Activated T-helper 2 cell treated with anti-CD3 and anti-CD28 coated beads, Interferon-gamma antibody, Interleukin-2, Interleukin-4, amounts not matched to agents 10 μg/mL and 5 μg/mL and 100 μg/mL, durations not matched to agents 14 hours and 24 hours and 36 hours (primary cell): ENCODE measurements around the gene ELN. TPM values are rescaled to one million over a fixed set of nuclear protein-coding genes. Genes with fewer than 3 reads are reported as not detected.

ENCODE experiments used
- DNase-seq: peaks from one replicate; pipeline ENCODE4 v3.0.0; 2021; ENCODE audit warnings: low spot score
- H3K27ac Mint-ChIP-seq: one replicate; pipeline ENCODE4 v1.8.0; 2021; ENCODE audit warnings: mixed read lengths
- H3K27me3 Mint-ChIP-seq: one replicate; pipeline ENCODE4 v1.8.0; 2021; ENCODE audit warnings: low read depth, mixed read lengths
- H3K36me3 Mint-ChIP-seq: one replicate; pipeline ENCODE4 v1.8.0; 2021; ENCODE audit warnings: low read depth, mixed read lengths
- H3K4me1 Mint-ChIP-seq: one replicate; pipeline ENCODE4 v1.8.0; 2021; ENCODE audit warnings: low read depth, mixed read lengths
- H3K4me3 Mint-ChIP-seq: one replicate; pipeline ENCODE4 v1.8.0; 2021; ENCODE audit warnings: low read depth, mild to moderate bottlenecking, moderate library complexity, mixed read lengths
- H3K9me3 Mint-ChIP-seq: one replicate; pipeline ENCODE4 v1.8.0; 2021; ENCODE audit warnings: mixed read lengths
- intact Hi-C: fragments of 100-400 bp; cut with micrococcal nuclease; formaldehyde crosslinking; loops from one replicate; pipeline ENCODE4 v1.15.1; 2023
- total RNA-seq: library from RNA; stranded (reverse); gene quantifications from 2 replicates; pipeline ENCODE4 v1.2.3, GENCODE V29; 2022

Gene ELN
- total RNA-seq, 1 donor from 2014 or later: not detected

DNA sequence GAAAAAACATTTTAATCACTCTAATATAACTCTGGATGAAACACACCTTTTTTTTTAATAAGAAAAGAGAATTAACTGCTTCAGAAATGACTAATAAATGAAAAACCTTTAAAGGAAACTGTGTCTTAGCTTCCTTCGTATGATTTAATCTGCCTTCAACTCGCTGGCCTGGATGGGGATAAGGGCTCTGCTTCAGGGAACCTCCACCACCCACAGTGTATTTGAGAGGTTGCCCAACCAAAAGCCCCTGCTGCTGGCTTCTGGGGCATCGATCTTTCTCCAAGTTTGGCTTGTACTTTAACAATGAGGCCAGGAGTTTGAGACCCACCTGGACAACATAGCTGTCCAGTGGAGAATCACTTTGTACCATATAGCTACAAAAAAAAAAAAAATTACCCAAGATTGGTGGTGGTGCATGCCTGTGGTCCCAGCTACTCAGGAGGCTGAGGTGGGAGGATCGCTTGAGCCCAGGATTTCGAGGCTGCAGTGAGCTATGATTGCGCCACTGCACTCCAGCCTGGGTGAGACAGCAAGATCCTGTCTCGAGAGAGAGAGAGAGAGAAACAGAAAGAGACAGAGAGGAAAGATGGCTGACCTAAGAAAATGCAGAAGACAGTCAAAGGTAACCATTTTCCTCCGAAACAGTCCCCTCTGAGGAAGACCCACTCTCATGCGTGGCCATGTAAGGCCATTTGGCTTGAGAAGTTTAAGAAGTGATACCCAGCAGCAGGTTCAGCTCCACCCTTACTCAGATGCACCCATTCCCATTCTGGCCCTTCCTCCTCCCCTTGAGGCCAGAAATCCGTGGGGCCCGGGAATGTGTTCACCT is 42.0 kb downstream of the ELN start:
- Mint-ChIP-seq H3K27me3 (peaks cover 5% of the 10 kb centered on the region), H3K4me3 (no peak overlapping the region), H3K36me3 (no peaks in the 10 kb centered on the region), H3K27ac (no peak overlapping the region), H3K9me3 (no peaks in the 10 kb centered on the region), H3K4me1 (peaks cover 4% of the 10 kb centered on the region)
- no peak for DNase-seq
- intact Hi-C loops: loop anchor here (2.0 to 10.0 kb wide), 2 partner anchors 65 to 137 kb away; no protein-coding TSS in a partner anchor

DNA sequence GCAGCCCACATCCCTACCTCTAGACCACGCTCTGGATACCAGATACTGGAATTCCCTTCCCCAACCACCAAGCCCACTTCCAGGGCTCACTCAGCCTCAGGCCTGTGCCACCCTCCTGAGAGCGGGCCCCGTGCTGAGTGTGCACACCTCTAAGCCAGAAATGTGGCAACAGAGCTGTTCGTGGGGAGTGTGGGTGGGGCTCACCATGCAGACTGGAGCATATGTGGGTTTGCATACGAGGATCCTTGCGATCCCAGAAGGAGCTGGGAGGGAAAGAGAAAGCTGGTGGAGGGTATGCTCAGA is 42.6 kb downstream of the ELN start:
- Mint-ChIP-seq H3K4me3 (no peak overlapping the region), H3K4me1 (peaks cover 4% of the 10 kb centered on the region), H3K27me3 (peaks cover 6% of the 10 kb centered on the region), H3K9me3 (no peaks in the 10 kb centered on the region), H3K36me3 (no peaks in the 10 kb centered on the region), H3K27ac (no peak overlapping the region)
- intact Hi-C loops: no loop called here
- no peak for DNase-seq

DNA sequence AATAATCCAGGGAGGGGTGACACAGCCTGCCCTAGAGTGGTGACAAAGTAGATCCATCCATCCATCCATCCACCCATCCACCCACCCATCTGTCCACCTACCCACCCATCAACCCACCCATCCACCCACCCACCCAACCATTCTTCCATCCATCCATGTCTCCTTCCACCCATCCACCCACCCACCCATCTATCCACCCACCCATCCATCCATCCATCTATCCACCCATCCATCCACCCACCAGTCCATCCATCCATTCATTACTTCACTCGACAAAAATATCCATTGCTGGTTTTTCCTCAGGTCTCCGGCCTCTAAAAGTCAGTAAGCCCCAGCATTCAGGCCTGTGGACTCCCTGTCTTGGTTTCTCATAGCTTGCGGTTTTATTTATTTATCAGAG is 43.1 kb downstream of the ELN start:
- H3K27me3 Mint-ChIP-seq: peaks cover 6% of the 10 kb centered on the region
- H3K4me3 Mint-ChIP-seq: no peak overlapping the region
- H3K4me1 Mint-ChIP-seq: peaks cover 4% of the 10 kb centered on the region
- intact Hi-C loops: no loop called here
- H3K9me3 Mint-ChIP-seq: no peaks in the 10 kb centered on the region
- no peak for DNase-seq
- no peak overlapping the region for H3K27ac Mint-ChIP-seq
- H3K36me3 Mint-ChIP-seq: no peaks in the 10 kb centered on the region

DNA sequence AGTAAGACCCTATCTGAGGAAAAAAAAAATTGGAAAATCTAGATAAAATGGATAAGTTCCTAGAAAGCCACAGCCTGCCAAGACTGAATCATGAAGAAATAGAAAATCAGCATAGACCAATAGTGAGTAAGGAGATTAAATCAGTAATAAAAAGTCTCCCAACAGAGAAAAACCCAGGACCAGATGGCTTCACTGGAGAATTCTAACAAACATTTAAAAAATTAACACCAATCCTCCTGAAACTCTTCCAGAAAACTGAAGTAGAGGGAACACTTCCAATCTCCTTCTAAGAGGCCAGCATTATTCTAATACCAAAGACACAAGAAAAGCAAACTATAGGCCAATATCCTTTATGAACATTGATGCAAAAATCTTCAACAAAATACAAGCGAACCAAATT is 46.8 kb downstream of the ELN start:
- peaks cover 15% of the 10 kb centered on the region for H3K27me3 Mint-ChIP-seq
- no peaks in the 10 kb centered on the region for H3K36me3 Mint-ChIP-seq
- H3K4me1 Mint-ChIP-seq: no peaks in the 10 kb centered on the region
- no peak overlapping the region for H3K27ac Mint-ChIP-seq
- intact Hi-C loops: no loop called here
- no peak for DNase-seq
- H3K9me3 Mint-ChIP-seq: no peaks in the 10 kb centered on the region
- H3K4me3 Mint-ChIP-seq: no peak overlapping the region

DNA sequence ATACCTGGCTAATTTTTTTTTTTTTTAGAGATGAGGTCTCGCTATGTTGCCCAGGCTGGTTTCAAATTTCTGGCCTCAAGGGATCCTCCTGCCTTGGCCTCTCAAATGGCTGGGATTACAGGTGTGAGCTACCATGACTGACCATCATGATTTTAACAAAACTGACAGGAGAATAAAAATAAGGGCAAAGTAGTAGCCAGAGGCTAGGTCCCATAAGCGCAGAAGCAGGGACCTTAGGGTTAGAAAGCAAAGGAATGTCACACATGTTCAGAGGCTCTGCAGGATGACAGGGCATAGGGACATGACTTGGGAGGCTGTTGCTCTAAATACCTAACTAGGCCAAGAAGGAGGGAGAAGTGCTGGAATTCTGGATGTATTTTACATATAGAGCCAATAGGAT is 50.5 kb downstream of the ELN start:
- intact Hi-C loops: no loop called here
- Mint-ChIP-seq H3K4me1 (peaks cover 2% of the 10 kb centered on the region), H3K27ac (no peak overlapping the region), H3K9me3 (no peaks in the 10 kb centered on the region), H3K36me3 (no peaks in the 10 kb centered on the region), H3K27me3 (peaks cover 15% of the 10 kb centered on the region), H3K4me3 (no peak overlapping the region)
- no peak for DNase-seq

DNA sequence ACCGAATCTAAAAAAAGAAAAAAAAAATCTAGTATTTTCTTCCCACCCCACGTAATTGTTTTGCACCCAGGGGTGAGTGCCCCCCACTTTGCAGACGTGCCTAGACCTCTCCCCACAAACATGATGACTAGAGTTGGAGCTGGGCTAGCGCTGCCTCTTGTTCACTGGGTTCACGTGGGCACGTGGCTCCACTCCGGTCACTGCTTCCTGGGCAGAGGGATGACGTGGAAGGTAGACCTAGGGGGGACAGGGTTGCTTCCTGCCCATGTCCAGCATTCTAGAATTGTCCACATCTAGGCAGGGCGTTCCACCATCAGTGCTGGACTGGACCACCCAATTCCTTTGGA is 54.8 kb downstream of the ELN start:
- intact Hi-C loops: loop anchor here (1.0 to 2.0 kb wide), 2 partner anchors 92 to 344 kb away; partner anchors contain the start of genes ABHD11 and EIF4H

DNA sequence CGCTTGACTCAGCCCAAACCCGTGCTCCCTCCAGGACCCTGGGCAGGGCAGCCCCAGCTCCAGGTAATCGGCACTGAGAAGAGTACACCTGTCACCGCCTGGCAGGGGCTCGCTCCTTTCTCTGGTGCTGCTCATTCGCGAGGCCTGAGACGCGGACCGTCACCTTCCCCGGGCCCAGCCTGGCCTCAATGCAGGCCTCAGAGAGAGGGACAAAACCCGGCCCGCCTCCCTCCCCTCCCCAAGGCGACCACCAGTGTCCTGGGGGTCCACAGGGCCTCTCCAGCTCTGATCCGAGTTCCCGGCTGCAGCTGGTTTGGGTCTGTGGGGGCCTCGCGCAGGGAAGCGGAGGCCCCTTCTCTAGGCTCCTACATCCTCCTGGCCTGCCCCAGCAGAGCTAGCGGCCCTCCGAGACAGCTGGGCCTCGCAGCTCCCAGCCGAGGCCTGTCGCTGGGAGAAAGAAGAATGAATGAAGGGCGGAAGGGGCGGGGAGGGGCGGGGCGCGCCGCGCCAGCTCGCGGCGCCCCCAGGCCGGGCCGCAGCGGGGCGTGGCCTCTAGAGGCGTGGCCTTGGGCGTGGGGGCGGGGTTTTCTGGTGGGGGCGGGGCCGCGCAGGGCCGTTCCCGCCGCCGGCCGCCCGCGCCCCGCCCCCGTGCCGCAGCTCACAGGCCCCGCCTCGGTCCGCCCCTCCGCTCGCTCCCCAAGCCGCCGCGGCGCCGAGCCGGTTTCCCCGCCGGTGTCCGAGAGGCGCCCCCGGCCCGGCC is 55.3 kb downstream of the ELN start, which contains the start of gene LIMK1:
Gene LIMK1, plus strand, starts transcription at position 688 of the 760 bp plus-strand sequence. CDS start 187 bp downstream, outside the sequence.
- peak; percentile 80 for DNase-seq
- peak within 1 kb of the TSS; percentile 84 for H3K27ac Mint-ChIP-seq
- H3K9me3 Mint-ChIP-seq: no peaks in the 10 kb centered on the region
- intact Hi-C loops: loop anchor here (1.0 to 2.0 kb wide), 2 partner anchors 91 to 344 kb away; partner anchors contain the start of genes ABHD11 and EIF4H
- H3K36me3 Mint-ChIP-seq: peaks cover 17% of the 10 kb centered on the region
- peaks cover 6% of the 10 kb centered on the region for H3K27me3 Mint-ChIP-seq
- peaks cover 9% of the 10 kb centered on the region for H3K4me1 Mint-ChIP-seq
- H3K4me3 Mint-ChIP-seq: peak within 1 kb of the TSS; percentile 87

More for the DNA sequence above, 54.8 kb downstream of the ELN start:
- H3K4me1 Mint-ChIP-seq: peaks cover 9% of the 10 kb centered on the region
- no peaks in the 10 kb centered on the region for H3K9me3 Mint-ChIP-seq
- H3K27me3 Mint-ChIP-seq: peaks cover 6% of the 10 kb centered on the region
- H3K36me3 Mint-ChIP-seq: peaks cover 11% of the 10 kb centered on the region
- no peak for DNase-seq
- H3K27ac Mint-ChIP-seq: no peak overlapping the region
- no peak overlapping the region for H3K4me3 Mint-ChIP-seq

DNA sequence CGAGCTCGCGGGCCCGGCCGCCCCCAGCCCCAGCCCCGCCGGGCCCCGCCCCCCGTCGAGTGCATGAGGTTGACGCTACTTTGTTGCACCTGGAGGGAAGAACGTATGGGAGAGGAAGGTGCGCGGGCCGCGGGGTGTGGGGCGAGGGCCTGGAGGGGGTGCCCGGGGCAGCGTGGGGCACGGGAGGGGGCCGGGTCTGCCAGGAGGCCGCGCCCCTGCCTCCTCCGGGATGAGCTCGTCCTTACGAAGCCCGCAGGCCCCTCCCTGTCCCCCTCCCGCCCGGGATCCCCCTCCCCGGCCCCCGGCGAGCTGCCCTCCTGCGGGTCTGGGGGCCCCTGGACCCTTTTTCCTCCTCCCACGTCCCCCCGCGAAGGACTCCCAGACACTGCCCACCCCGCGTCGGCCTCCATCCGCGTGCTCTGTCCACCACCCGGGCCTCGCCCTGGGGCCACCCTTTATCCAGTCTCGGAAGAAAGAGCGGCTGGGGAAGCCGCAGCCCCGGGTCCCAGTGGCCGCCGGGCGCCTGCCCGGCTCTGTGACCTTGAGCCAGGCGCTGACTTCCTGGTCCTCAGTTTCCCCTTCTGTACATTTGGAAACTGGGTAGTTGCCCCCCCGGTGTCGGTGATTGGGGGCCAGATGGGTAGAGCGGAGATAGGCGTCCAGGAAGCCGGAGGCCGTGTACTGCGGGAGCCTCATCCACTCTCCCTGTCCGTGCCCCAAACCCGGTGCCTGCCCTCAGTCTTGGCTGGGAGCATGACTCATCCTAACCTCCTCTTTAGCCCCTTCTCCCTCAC is 56.2 kb downstream of the ELN start:
- H3K36me3 Mint-ChIP-seq: peaks cover 22% of the 10 kb centered on the region
- peaks cover under 1% of the 10 kb centered on the region for H3K27me3 Mint-ChIP-seq
- H3K27ac Mint-ChIP-seq: peak overlapping the region; percentile 84
- peaks cover 9% of the 10 kb centered on the region for H3K4me1 Mint-ChIP-seq
- H3K4me3 Mint-ChIP-seq: peak overlapping the region; percentile 87
- DNase-seq: no peak
- intact Hi-C loops: loop anchor here (1.0 to 2.0 kb wide), 3 partner anchors 10 to 345 kb away; partner anchors contain the start of genes ABHD11 and EIF4H
- H3K9me3 Mint-ChIP-seq: no peaks in the 10 kb centered on the region

DNA sequence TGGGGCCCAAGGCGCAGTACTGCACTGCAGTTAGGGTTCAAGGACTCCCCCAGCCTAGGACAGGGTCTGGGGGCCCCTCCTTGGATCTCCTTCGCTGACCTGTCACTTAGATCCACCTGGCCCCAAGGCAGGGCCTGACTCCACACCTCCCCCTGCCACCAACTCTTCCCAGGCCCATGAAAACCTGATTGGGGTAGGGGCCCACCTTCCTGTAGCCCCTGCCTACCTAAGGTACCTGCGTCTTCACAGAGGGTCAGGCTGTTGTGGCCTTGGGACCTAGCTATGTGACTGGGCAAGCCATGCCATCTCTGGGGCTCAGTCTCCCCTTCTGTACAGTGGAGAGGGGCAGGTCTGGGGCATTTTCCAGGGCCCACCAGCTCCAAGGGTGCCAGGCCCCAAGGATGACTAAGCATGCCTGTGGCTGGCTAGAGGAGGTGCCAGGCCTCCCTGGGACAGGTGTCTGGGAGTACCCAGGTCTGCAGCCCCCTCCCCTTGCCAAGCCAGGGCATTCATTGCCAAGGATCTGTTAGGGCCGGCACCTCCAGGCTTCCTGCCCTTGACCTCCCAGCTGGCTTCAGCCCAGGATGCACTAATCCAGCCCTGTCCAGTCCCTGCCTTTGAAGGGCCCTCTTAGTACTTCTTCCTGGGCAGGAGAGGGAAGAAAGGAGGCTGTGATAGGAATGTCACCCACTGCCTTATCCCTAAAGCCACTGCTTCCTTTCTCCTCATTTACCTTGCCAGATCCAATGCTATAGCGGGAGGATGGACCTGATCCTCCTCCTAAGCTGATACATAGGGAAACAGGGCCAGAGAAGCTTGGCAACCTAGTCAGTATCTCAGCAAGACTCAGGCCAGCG is 57.0 kb downstream of the ELN start:
- Mint-ChIP-seq H3K27me3 (no peaks in the 10 kb centered on the region), H3K36me3 (peaks cover 27% of the 10 kb centered on the region), H3K9me3 (no peaks in the 10 kb centered on the region), H3K27ac (peak overlapping the region; percentile 84), H3K4me3 (peak overlapping the region; percentile 87), H3K4me1 (peaks cover 9% of the 10 kb centered on the region)
- no peak for DNase-seq
- intact Hi-C loops: loop anchor here (1.0 kb wide), 1 partner anchor 9 kb away; no protein-coding TSS in a partner anchor

DNA sequence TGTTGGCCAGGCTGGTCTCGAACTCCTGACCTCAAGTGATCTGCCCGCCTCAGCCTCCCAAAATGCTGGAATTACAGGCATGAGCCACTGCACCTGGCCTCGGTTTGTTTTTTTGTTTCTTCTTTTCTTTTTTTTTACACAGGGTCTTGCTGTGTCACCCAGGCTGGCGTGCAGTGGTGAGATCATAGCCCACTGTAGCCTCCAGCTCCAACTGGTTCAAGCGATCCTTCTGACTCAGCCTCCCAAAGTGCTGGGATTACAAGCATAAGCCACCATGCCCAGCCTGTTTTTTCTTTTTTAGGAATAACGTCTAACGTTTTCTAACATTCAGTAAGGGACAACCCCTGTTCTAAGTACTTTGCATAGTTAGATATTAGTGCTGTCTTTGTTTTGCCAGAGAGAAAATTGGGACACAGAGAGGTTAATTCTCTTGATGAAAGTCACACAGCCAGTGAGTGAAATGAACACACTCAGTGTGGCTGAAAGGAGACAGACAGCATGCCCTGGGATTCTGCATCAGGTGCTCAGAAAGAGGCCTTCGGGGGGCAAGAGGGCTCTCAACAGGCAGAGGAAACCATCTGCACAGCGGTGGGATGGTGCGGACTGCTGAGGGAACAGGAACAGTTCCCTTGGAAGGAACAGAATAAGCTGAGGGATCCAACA is 59.9 kb downstream of the ELN start:
- H3K27ac Mint-ChIP-seq: no peak overlapping the region
- peaks cover 27% of the 10 kb centered on the region for H3K36me3 Mint-ChIP-seq
- H3K4me1 Mint-ChIP-seq: peaks cover 9% of the 10 kb centered on the region
- no peaks in the 10 kb centered on the region for H3K27me3 Mint-ChIP-seq
- intact Hi-C loops: no loop called here
- H3K9me3 Mint-ChIP-seq: no peaks in the 10 kb centered on the region
- no peak for DNase-seq
- H3K4me3 Mint-ChIP-seq: no peak overlapping the region

DNA sequence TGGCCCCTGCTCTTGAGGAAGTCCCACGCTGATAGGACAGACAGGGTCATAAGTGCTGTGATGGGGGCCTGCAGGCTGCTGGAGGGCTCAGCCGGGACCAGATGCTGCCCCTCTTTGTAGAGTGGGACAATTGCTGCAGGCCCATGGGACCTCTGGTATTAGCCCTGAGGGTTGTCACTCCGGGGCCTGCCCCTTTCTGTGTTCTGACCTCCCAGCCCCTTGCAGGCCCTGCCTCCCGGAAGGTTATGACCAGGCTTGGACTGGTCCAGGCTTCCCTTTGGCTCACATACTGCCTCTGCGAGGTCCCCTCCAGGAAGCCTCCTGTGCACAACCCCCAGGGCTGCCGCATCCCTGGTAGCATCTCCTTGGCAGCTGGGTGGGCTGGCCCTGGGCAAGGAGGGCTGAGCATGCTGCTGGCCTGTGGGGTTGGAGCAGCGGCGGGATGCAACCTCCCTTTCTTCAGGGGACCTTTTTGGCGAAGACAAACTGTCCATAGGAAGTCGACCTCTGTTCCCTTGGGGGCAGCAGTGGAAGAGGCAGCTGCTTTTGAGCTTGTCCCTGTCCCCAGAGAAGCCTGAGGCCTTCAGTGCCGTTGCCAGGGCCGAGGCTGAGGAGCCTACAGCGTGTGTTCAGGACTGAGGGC is 64.5 kb downstream of the ELN start:
- peak overlapping the region; percentile 38 for H3K27ac Mint-ChIP-seq
- peaks cover 23% of the 10 kb centered on the region for H3K36me3 Mint-ChIP-seq
- intact Hi-C loops: no loop called here
- no peak overlapping the region for H3K4me3 Mint-ChIP-seq
- no peaks in the 10 kb centered on the region for H3K27me3 Mint-ChIP-seq
- H3K9me3 Mint-ChIP-seq: no peaks in the 10 kb centered on the region
- peaks cover 15% of the 10 kb centered on the region for H3K4me1 Mint-ChIP-seq
- DNase-seq: no peak
